NB4 (cell line): ENCODE data around the gene INSIG1.

Experiments used
- MYC ChIP-seq: IDR thresholded peaks from 2 replicates; pipeline ENCODE4 v1.6.1; 2011; ENCODE audit warnings: low read depth, low read length
- POLR2A ChIP-seq: IDR thresholded peaks from 2 replicates; pipeline ENCODE4 v1.6.1; 2011; ENCODE audit warnings: mild to moderate bottlenecking; ENCODE audit not compliant: insufficient read length; ENCODE audit errors: extremely low read depth
- TF ChIP-seq, protein P1 (sequence below): IDR thresholded peaks from one replicate; pipeline ENCODE4 v1.5.1; 2012; ENCODE audit warnings: low read depth, low read length
- TF ChIP-seq, protein P2 (sequence below): IDR thresholded peaks from 2 replicates; pipeline ENCODE4 v1.6.1; 2011; ENCODE audit warnings: low read depth, low read length

- TF ChIP-seq, protein P1, sequence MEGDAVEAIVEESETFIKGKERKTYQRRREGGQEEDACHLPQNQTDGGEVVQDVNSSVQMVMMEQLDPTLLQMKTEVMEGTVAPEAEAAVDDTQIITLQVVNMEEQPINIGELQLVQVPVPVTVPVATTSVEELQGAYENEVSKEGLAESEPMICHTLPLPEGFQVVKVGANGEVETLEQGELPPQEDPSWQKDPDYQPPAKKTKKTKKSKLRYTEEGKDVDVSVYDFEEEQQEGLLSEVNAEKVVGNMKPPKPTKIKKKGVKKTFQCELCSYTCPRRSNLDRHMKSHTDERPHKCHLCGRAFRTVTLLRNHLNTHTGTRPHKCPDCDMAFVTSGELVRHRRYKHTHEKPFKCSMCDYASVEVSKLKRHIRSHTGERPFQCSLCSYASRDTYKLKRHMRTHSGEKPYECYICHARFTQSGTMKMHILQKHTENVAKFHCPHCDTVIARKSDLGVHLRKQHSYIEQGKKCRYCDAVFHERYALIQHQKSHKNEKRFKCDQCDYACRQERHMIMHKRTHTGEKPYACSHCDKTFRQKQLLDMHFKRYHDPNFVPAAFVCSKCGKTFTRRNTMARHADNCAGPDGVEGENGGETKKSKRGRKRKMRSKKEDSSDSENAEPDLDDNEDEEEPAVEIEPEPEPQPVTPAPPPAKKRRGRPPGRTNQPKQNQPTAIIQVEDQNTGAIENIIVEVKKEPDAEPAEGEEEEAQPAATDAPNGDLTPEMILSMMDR, result no peak
- TF ChIP-seq POLR2A, result peak; percentile 39
- TF ChIP-seq MYC, result no peak; the same call in 1 of the 2 replicates
- TF ChIP-seq, protein P2, sequence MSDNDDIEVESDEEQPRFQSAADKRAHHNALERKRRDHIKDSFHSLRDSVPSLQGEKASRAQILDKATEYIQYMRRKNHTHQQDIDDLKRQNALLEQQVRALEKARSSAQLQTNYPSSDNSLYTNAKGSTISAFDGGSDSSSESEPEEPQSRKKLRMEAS, result peak; percentile 33; the same call in 1 of the 2 replicates
These were observed 60.6 kb downstream of the INSIG1 start for GRCh38 chr7:155358066-155358947.
